IPS DF 4.7 (cell line): Measurements from ENCODE around the gene WIPI1.
"Not testable (repeated sequence)": the region's sequence is repeated elsewhere in the genome, so short reads cannot be mapped to it uniquely, and the experiment has no call there.

Experiments used
- DNase-seq: peaks from one replicate; pipeline ENCODE4 v3.0.0-alpha.2; 2013; ENCODE audit warnings: low spot score; ENCODE audit errors: extremely low read depth

Gene WIPI1

GRCh38 chr17:68385490-68386215 lies 71.6 kb downstream of the WIPI1 start:
- no peak for DNase-seq

GRCh38 chr17:68384941-68385340 lies 72.4 kb downstream of the WIPI1 start:
- DNase-seq = no peak

GRCh38 chr17:68384471-68384870 lies 72.8 kb downstream of the WIPI1 start:
- no peak for DNase-seq

GRCh38 chr17:68383443-68384321 lies 73.6 kb downstream of the WIPI1 start:
- DNase-seq = no peak

GRCh38 chr17:68383120-68383442 lies 74.2 kb downstream of the WIPI1 start:
- no peak for DNase-seq

DNA sequence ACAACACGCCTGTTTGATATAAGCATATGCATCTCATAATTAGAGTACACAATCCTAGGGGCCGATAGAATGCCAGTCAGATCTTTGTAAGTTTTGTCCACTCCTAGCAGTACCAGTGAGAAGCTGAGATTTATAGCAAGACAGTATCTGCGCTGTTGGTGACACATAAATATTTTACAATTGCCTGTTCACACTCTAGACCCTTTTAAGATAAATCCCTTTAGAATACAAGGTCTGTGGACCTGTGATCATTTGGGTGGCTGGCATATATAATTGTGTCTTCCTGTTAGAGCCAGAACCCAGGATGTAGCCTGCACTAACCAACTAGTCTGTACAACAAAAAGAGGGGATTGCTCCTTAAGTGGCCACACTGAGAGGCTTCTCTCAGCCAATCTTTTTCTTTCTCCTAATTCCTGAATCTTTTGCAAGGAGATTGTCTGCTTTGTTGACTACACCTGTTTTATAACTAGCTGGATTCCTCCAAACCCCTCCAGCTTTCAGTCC lies 74.7 kb downstream of the WIPI1 start:
- DNase-seq = no peak

- no peak for DNase-seq
Observed at GRCh38 chr17:68381076-68381900, 76.0 kb downstream of the WIPI1 start.

DNA sequence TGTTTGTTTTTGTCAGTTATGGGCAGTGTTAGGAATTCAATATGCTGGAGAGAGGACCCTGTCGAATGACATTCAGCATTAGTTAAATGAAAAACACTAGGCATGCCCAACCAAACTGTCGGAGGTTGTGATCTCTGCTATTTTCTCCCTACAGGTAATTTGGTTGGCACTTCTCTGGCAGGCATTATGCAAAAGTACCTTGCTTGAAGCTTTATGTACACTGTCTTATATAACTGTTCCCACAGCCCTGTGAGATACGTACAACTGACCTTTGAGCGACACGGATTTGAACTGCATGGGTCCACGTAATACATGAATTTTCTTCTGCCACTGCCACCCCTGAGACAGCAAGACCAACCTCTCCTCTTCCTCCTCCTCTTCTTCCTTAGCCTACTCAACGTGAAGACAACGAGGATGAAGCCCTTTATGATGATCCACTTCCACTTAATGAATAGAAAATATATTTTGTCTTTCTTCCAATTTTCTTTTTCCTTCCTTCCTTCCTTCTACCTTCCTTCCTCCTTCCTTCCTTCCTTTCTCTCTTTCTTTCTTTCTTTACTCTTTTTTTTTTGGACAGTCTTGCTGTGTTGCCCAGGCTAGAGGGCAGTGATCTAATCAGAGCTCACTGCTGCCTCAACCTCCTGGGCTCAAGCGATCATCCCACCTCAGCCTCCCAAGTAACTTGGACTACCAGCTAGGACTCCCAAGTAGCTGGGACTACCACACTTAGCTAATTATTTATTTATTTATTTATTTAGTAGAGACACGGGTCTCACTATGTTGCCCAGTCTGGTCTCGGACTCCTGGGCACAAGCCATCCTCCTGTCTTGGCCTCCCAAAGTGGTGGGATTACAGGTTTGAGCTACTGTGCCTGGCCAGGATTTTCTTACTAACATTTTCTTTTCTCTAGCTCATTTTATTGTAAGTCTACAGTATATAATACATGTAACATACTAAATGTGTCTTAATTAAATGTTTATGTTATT lies 77.3 kb downstream of the WIPI1 start:
- DNase-seq = no peak

GRCh38 chr17:68379177-68379510 lies 78.2 kb downstream of the WIPI1 start:
- no peak for DNase-seq

- no peak for DNase-seq
Observed at GRCh38 chr17:68378268-68379176, 78.8 kb downstream of the WIPI1 start.

DNA sequence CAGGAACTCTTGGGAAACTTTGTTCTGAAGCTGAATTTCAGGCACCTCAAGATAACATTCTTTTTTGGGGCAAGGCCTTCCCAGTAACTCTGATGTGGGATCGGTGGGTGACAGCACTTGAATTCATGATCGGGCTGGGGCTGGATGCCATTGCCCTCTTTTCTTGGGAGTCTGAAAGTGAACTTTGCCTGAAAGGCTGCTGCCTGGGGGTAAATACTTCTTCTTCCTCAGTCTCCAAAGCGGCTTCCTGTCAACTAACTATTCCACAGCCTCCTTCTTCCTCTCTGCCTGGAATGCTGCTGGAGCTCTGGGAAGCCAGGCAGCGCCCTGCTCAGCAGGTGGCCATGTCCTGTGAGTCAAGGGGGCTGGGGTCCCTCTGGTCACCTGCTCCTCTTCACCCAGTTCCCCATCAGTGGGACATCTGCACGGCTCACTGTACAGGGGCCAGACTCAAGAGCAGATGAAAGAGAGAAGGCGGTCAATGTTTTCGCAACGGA lies 79.5 kb downstream of the WIPI1 start:
- no peak for DNase-seq

GRCh38 chr17:68376178-68376577 lies 81.1 kb downstream of the WIPI1 start:
- DNase-seq = not testable (repeated sequence)

DNA sequence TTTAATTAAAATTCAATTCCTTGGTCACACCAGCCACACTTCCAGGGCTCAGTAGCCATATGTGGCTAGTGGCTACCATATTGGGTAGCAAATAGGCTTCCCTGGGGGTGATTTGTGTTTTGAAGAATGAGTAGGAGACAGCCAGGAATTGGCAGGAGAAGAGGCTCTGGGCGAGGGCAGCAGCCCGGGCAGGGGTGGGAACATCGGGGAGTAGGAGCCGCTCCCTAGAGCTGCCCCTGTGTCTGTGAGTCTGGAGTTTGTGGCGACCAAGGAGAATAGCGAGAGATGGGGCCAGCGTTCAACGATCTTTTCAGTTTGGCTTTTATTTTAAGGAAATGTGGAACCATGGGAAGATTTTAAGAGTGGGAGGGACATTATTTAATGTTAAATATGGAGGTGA lies 81.7 kb downstream of the WIPI1 start:
- DNase-seq = no peak
